Measurements from ENCODE around the gene DDX46.
A peak's percentile ranks its signal among the peaks of the same experiment; 100 is the strongest.
"Not testable (repeated sequence)": the region's sequence is repeated elsewhere in the genome, so short reads cannot be mapped to it uniquely, and the experiment has no call there.

DDX46 gene

DNA sequence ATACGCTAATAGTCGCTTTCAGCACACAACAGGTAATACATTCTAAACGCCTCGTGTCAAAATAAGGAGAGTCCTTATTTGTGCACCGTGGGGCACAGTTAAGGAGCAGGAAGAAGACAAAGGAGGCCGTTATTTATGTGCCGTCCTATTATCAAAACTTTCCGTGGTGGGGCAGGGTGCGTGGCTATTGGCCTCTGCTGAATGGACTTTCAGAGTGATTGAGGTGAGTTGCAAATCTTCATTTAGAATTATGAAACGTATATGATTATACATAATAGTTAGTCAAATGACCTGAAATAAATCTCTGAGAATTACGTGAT is 88.0 kb downstream of the DDX46 start:
- DNase-seq, result no peak

DNA sequence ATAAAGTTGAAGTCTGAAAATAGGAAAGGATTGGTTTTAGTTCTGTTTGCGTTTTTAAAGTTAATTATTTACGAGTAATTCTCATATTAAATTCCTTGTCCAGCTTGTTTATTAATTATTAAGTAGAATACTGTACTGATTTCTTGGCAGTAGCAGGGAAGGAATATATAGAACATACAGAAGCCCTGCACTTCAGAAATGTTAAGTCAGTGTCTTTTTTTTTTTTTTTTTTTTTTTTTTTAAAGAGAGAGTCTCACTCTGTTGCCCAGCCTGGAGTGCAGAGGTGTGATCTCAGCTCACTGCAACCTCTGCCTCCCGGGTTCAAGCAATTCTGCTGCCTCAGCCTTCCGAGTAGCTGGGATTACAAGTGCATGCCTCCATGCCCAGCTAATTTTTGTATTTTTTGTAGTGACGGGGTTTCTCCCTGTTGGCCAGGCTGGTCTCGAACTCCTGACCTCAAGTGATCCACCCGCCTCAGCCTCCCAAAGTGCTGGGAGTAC is 90.9 kb downstream of the DDX46 start:
- DNase-seq, result not testable (repeated sequence)

DNA sequence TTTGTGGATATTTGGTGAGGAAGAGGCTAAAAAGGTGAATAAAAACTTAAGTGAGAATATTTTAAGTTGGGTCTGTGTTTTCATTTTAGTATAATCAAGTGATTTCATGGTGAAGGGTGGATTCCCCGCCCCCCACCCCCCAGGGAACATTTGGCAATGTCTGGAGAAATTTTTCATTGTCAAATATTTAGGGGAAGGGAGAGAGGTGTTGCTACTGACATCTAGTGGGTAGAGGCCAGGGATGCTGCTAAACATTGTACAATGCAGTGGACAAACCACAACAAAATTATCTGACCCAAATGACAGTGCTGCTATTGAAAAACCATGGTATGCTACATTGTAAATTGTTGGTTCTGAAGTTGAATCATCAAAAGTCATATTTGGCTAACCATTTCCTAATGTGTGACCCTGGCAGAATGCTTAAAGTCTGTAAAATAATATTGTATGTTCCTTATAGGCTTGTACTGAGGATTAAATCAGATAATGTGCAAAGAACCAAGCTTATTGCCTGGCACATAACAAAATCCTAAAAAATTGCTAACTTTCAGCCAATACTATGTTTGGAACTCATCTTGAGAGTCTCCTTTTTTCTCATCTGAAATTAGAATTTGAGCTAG is 92.8 kb downstream of the DDX46 start:
- no peak for DNase-seq

DNA sequence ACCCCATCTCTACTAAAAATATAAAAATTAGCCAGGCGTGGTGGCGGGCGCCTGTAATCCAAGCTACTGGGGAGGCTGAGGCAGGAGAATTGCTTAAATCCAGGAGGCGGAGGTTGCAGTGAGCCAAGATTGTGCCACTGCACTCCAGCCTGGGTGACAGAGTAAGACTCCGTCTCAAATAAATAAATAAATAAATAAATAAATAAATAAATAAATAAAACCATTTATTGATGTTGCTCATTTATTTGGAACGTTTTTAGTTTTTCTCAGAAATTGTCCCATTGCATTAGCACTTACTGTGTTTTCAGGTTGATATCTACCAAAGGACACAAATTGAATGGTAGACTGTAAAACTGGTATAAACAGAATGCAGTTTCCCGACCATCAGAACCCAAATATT is 97.9 kb downstream of the DDX46 start:
- not testable (repeated sequence) for DNase-seq

DNA sequence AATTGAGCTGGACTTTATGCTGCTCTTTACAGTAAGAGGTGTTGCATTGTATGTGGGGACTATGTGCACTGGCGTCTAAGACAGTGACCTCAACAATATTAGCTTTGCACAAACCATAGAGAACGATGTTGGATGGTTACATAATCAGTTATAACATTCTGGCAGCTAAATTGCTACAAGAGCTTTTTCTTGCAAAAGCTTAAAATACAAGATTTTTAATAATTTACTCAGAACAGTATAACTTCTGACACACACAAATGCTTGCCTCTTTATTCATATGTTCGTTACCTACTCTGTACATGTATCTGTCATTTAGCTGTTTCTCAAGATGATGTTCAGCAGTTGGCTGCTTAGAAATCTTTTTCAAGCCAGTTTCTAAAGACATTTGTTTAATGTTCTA is 98.8 kb downstream of the DDX46 start:
- no peak for DNase-seq

DNA sequence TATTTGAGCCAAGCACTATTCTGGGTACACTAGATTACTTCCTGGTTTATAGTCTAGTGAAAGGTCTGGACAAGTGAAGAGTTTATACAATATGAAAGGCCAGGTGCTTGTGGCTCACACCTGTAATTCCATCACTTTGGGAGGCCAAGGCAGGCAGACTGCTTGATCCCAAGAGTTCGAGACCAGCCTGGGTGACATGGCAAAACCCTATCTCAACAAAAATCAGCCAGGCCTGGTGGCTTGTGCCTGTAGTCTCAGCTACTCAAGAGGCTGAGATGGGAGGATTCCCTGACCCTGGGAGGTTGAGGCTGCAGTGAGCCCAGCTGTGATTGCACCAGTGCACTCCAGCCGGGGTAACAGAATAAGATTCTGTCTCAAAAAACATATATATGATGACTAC is 106.1 kb downstream of the DDX46 start:
- no peak for DNase-seq

DNA sequence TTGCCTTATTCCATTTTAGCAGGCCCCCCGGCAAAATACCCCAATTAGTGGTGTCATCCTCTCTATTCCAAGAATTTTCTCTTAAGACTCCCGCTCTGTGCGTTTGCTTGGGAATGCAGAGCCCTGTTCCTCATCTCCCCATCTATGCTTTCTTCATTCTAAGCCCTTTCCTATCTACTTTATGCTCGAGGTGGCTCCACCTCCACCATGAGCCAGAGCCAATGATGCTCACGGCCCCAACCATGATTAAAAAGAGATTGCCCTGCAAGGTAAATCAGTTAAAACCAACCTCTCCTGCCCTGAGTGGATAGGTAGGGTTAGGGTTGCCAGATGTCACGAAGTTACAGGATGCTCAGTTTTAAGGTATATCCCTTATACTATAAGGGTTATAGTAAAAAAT is 114.9 kb downstream of the DDX46 start:
- DNase-seq, result no peak

DNA sequence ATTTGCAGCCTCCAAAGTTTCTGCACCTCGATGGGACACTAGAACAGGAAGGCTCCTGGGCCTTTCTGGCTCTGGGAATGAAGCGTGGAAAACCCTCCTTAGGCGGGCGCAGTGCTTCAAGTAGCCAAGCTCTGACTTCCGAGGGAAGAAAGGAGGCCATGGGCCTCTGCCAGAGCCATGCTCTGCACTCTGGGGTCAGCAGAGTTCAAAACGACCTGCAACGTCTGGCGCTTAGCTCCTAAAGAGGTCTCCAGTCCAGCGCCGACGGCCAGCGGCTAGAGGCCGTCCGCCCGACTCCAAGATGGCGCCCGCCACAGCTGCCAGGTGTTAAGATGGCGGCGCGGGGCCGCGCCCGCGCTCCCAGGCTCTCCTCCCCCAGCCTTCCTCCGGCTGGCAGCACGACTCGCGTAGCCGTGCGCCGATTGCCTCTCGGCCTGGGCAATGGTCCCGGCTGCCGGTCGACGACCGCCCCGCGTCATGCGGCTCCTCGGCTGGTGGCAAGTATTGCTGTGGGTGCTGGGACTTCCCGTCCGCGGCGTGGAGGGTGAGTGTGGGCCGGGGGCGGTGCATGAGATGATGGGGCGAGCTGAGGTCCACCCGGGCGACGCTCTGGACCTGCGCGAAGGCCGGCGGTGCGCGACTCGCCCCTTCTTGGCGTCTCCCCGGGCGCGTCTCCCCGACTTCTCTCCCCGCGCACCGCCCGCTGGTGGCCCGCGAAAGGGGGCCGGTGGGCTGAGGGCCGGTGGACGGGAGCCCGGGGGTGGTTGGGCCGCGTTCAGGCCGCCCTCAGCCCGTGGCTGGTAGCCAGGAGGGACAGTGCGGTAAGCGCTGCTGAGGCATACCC is 115.6 kb downstream of the DDX46 start, which contains the start of gene TXNDC15:
TSS of gene TXNDC15 (plus strand) at position 385 of the 844 bp plus-strand sequence. CDS start at position 442, 57 bp downstream.
- DNase-seq, result peak; percentile 60

DNA sequence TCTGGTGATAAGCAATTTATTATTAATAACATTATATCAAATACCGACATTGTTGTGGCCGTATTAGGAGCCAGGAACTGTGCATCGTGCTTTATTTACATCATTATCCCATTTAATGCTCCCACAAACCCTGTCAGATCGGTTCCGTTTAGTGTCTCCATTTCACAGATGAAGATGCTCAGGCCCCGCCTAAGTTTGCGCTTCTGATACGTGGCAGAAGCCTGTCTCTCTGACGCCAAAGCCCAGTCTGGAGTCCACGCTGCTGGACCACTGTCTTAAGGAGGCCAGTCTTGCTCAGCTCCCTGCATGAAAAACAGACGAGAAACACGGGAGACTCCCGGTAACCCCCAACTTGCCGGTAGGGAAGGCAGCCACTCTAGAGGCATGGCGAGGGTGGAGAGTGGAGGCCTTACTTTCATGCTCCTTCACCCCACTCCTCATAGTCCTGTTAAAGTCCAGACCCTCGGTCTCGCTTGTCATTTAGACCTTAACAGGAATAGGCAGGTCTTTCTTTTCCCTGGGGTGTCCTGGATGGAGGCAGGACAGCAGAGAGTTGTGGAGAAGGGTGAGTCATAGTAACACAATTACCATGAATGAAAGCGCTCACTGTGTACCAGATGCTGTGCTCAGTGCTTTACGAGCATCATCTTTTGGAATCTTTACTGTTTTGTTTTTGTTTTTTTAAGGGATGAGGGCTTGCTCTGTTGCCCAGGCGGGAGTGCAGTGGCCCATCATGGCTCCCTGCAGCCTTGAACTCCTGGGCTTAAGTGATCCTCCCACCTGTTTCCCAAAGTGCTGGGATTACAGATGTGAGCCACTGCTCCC is 116.5 kb downstream of the DDX46 start:
- no peak for DNase-seq

DNA sequence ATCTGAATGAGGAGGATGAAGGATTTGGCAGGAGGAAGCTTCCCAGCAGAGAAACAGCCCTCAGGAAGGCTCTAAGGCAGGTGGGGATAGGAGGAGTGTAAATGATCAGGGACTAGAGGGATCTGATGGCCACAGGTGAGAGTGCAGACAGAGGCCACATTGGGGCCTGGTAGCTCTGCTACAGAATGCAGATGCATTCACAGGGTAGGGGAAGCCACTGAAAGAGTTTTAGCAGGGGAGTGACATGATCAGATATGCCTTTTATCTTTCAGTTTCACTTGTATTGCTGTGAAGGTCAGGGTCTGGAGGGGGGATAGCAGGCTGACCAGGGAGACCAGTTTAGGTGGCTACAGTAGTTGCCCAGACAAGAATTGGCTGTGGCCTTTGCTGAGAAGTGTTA is 118.6 kb downstream of the DDX46 start:
- no peak for DNase-seq

DNA sequence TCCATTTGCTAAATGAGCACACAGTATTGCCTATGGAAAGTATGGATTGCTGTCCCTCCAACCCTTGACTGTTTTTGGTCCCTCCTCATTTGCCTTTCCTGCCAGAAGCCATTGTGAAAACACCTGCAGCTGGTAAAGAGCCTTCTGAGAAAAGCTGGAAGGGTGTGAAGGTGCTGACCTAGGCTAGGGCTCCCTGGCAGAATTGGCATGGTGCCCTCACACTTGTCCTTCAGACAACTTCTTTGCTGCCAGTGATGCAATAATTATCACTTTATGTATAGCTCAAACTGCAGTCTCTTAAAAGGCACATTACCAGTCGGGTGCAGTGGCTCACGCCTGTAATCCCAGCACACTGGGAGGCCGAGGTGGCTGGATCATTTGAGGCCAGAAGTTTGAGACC is 119.8 kb downstream of the DDX46 start:
- DNase-seq, result peak; percentile 28

DNA sequence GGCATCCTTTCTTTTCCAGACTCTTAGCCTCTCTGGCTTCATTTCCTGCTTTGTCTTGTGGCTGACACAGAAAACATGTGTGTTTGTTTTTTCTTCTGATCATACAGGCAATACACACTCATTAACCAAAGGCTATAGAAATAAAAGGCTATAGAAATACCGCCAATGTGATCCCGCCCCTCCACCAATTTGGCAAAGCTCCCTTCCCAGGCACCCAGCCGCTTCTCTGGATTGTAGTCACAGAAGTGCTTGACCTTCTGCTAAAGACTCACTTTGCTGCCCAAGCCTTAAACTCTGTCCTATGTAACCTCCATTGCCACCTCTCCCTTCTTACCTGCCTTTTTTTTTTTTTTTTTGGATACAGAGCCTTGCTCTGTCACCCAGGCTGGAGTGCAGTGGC is 120.9 kb downstream of the DDX46 start:
- DNase-seq, result peak; percentile 75
